Prostate gland (tissue), 2 donors: ENCODE measurements around the gene CARD16. TPM values are rescaled to one million over a fixed set of nuclear protein-coding genes. Genes with fewer than 3 reads are reported as not detected.

Source experiments
- DNase-seq: peaks from one replicate; pipeline ENCODE4 v3.0.0-alpha.2; 2019; ENCODE audit warnings: low spot score
- H3K27ac ChIP-seq, 2 donors: fragments of 200-600 bp; sonication (generic); 2 replicates each; pipeline ENCODE4 v1.5.1; 2017 to 2019
- H3K27me3 ChIP-seq: fragments of 200-600 bp; sonication (generic); replicated peaks from 2 replicates; pipeline ENCODE4 v1.5.1; 2019; ENCODE audit not compliant: insufficient read depth
- H3K36me3 ChIP-seq, 2 donors: fragments of 200-600 bp; sonication (generic); 1 replicate in 1 of 2; 2 replicates in 1 of 2; pipeline versions ENCODE4 v1.5.1 to v1.8.1; 2017 to 2019
- H3K4me1 ChIP-seq: fragments of 200-600 bp; sonication (generic); replicated peaks from 2 replicates; pipeline ENCODE4 v1.5.1; 2019
- H3K4me3 ChIP-seq, 2 donors: fragments of 200-600 bp; sonication (generic); 2 replicates each; pipeline ENCODE4 v1.5.1; 2017 to 2019
- H3K9me3 ChIP-seq: fragments of 200-600 bp; sonication (generic); 2 replicates; pipeline ENCODE4 v1.5.1; 2017
- POLR2A ChIP-seq: fragments of 450-650 bp; IDR thresholded peaks from one replicate; pipeline ENCODE4 v1.6.1; 2016; ENCODE audit warnings: antibody characterized with exemption, mild to moderate bottlenecking
- POLR2AphosphoS5 ChIP-seq: sonication (generic); formaldehyde crosslinking; IDR thresholded peaks from one replicate; pipeline ENCODE4 v1.6.1; 2017; ENCODE audit warnings: antibody characterized with exemption
- WGBS: methylation state at CpG from one replicate; pipeline ENCODE4 v1.1.5; 2018; 5-methylcytosine and 5-hydroxymethylcytosine counted together
- intact Hi-C: fragments of 100-400 bp; cut with DNase I; formaldehyde crosslinking; loops from one replicate; pipeline ENCODE4 v1.14.2; 2022
- total RNA-seq, 2 donors: library from RNA; depleted of rRNA; stranded (reverse); fragments of >200 nt; gene quantifications; one replicate each; pipeline ENCODE4 v1.1.0, GENCODE V29; 2016
- TF ChIP-seq, protein P1 (sequence below), 4 experiments: fragments of 200-600 bp in 2 of 4; fragments of 450-650 bp in 2 of 4; sonication (generic) in 2 of 4; IDR thresholded peaks; 1 replicate in 3 of 4; 2 replicates in 1 of 4; pipeline ENCODE4 v1.5.1; 2016 to 2019; ENCODE audit warnings: antibody characterized with exemption in 4 of 4, mild to moderate bottlenecking in 2 of 4, moderate library complexity in 2 of 4

CARD16 gene
- total RNA-seq, 2 donors from 2014 or later: 6.7 to 7.9 TPM

- Histone ChIP-seq H3K4me3 (no peak overlapping the region), H3K9me3 (no peaks in the 10 kb centered on the region), H3K4me1 (no peaks in the 10 kb centered on the region), H3K27ac (no peak overlapping the region), H3K36me3 (no peaks in the 10 kb centered on the region), H3K27me3 (no peaks in the 10 kb centered on the region)
- no peak for TF ChIP-seq POLR2AphosphoS5
- intact Hi-C loops: no loop called here
- 82% methylated on average over 3 of the region's 3 CpGs for WGBS
- DNase-seq: no peak
These were observed 17.5 kb downstream of the CARD16 start for GRCh38 chr11:105027678-105028077.

GRCh38 chr11:105024394-105024793 lies 20.7 kb downstream of the CARD16 start:
- H3K9me3 ChIP-seq: no peaks in the 10 kb centered on the region
- DNase-seq: no peak
- no peaks in the 10 kb centered on the region for H3K4me1 ChIP-seq
- 75% methylated on average over 1 of the region's 1 CpG for WGBS
- intact Hi-C loops: no loop called here
- TF ChIP-seq, protein P1, sequence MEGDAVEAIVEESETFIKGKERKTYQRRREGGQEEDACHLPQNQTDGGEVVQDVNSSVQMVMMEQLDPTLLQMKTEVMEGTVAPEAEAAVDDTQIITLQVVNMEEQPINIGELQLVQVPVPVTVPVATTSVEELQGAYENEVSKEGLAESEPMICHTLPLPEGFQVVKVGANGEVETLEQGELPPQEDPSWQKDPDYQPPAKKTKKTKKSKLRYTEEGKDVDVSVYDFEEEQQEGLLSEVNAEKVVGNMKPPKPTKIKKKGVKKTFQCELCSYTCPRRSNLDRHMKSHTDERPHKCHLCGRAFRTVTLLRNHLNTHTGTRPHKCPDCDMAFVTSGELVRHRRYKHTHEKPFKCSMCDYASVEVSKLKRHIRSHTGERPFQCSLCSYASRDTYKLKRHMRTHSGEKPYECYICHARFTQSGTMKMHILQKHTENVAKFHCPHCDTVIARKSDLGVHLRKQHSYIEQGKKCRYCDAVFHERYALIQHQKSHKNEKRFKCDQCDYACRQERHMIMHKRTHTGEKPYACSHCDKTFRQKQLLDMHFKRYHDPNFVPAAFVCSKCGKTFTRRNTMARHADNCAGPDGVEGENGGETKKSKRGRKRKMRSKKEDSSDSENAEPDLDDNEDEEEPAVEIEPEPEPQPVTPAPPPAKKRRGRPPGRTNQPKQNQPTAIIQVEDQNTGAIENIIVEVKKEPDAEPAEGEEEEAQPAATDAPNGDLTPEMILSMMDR (IDR thresholded peaks at IDR 0.05): no peak
- TF ChIP-seq POLR2AphosphoS5 (no peak), POLR2A (no peak)
- no peak overlapping the region for H3K27ac ChIP-seq
- H3K36me3 ChIP-seq: no peaks in the 10 kb centered on the region
- no peak overlapping the region for H3K4me3 ChIP-seq
- no peaks in the 10 kb centered on the region for H3K27me3 ChIP-seq

DNA sequence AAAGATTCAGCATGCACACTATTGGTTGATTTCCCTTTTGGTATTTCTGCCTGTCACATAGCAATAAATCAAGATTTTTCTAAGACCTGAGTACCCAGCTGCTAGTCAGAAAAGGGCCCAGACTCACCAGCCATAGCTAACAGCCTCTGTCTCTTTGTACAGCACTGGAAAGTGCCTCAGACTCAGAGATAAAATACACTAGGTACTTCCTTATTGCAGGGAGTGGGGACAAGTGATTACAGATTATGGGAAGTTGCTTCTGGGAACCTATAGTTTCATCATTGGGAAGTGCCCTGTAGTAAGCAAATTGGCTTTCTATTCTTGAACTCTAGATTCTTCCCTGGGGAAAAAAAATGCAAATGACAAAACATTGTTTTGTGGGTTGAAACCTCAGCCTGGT lies 22.1 kb downstream of the CARD16 start, which contains the start of gene CASP5:
Gene CASP5, minus strand, starts transcription at position 166 of the 400 bp plus-strand sequence. Its CDS starts 32 bp downstream, at position 134.
- Histone ChIP-seq H3K27ac (no peak within 1 kb of the TSS), H3K4me1 (no peaks in the 10 kb centered on the region), H3K4me3 (no peak within 1 kb of the TSS), H3K36me3 (no peaks in the 10 kb centered on the region), H3K27me3 (no peaks in the 10 kb centered on the region), H3K9me3 (no peaks in the 10 kb centered on the region)
- no peak for DNase-seq
- intact Hi-C loops: no loop called here
- TF ChIP-seq POLR2AphosphoS5 (no peak), POLR2A (no peak)
- TF ChIP-seq, protein P1 (IDR thresholded peaks at IDR 0.05): no peak

DNA sequence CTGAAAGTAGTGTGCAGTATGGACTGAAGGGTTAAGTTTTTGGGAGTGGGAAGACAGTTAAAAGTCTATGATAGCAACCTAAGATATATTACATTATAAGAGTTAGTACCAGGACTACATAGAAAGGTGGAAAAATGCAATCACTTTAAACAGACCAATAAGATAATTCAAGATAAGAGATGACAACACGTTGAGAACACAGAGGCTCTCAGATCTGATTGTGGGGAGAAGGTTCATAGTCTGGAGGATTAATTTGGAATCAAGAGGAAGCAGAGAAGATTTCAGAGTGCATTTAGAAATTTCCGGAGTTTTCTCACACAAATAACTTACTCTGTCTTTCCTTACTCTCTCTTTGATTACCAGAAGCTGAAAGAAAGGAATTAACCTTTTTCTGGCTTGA lies 22.6 kb downstream of the CARD16 start:
- TF ChIP-seq, protein P1 (IDR thresholded peaks at IDR 0.05): no peak
- TF ChIP-seq POLR2A (no peak), POLR2AphosphoS5 (no peak)
- H3K4me3 ChIP-seq: no peak overlapping the region
- intact Hi-C loops: no loop called here

GRCh38 chr11:105007463-105007862 lies 37.7 kb downstream of the CARD16 start:
- Histone ChIP-seq H3K4me3 (no peak overlapping the region), H3K27me3 (no peaks in the 10 kb centered on the region), H3K9me3 (no peaks in the 10 kb centered on the region), H3K36me3 (no peaks in the 10 kb centered on the region), H3K4me1 (no peaks in the 10 kb centered on the region), H3K27ac (no peak overlapping the region)
- TF ChIP-seq POLR2A (no peak), POLR2AphosphoS5 (no peak)
- TF ChIP-seq, protein P1 (IDR thresholded peaks at IDR 0.05): no peak
- intact Hi-C loops: no loop called here
- no peak for DNase-seq

More for the DNA sequence above, 22.6 kb downstream of the CARD16 start:
- no peaks in the 10 kb centered on the region for H3K9me3 ChIP-seq
- WGBS: 14% methylated on average over 2 of the region's 2 CpGs
- H3K27ac ChIP-seq: no peak overlapping the region
- H3K4me1 ChIP-seq: no peaks in the 10 kb centered on the region
- no peaks in the 10 kb centered on the region for H3K27me3 ChIP-seq
- H3K36me3 ChIP-seq: no peaks in the 10 kb centered on the region
- DNase-seq: no peak
